K562 (cell line): ENCODE data around the gene SYT1. TPM values are rescaled to one million over a fixed set of nuclear protein-coding genes. Genes with fewer than 3 reads are reported as not detected.

Experiments used
- CHD1 ChIP-seq: fragments of 200-600 bp; sonication (generic); IDR thresholded peaks from one replicate; pipeline ENCODE4 v1.6.1; 2012; ENCODE audit warnings: mild to moderate bottlenecking, moderate library complexity, low read length, inconsistent platforms
- CHD7 ChIP-seq: fragments of 200-600 bp; sonication (generic); IDR thresholded peaks from one replicate; pipeline ENCODE4 v1.6.1; 2012; ENCODE audit warnings: mild to moderate bottlenecking, low read depth, low read length, inconsistent platforms
- DDX20 ChIP-seq: fragments of 450-650 bp; IDR thresholded peaks from 2 replicates; pipeline ENCODE4 v1.6.1; 2016; ENCODE audit warnings: missing genetic modification characterization, low read depth, mild to moderate bottlenecking, missing compliant biosample characterization, moderate library complexity
- ELF2 ChIP-seq: fragments of 250-450 bp; sonication (Bioruptor Pico); IDR thresholded peaks from 2 replicates; pipeline ENCODE4 v1.5.0; 2021; ENCODE audit warnings: mild to moderate bottlenecking
- GABPA ChIP-seq: fragments of 200-800 bp; sonication (Bioruptor generic); conservative IDR thresholded peaks from 2 replicates; pipeline ENCODE4 v1.6.1; 2016; ENCODE audit warnings: low read depth, missing genetic modification characterization, missing compliant biosample characterization
- HES1 ChIP-seq: fragments of 450-650 bp; IDR thresholded peaks from 2 replicates; pipeline ENCODE4 v1.6.1; 2016; ENCODE audit warnings: low read depth, mild to moderate bottlenecking, moderate library complexity
- RBM39 ChIP-seq: fragments of 200-400 bp; formaldehyde crosslinking; optimal IDR thresholded peaks from 2 replicates; pipeline ENCODE3; 2018; ENCODE audit warnings: low read depth, low read length
- THAP12 ChIP-seq: fragments of 250-450 bp; sonication (Bioruptor Pico); IDR thresholded peaks from 2 replicates; pipeline ENCODE4 v1.9.0; 2021; ENCODE audit warnings: mild to moderate bottlenecking, inconsistent platforms
- ZNF253 ChIP-seq: fragments of 250-450 bp; sonication (Bioruptor Pico); conservative IDR thresholded peaks from 2 replicates; pipeline ENCODE4 v1.6.1; 2021; ENCODE audit warnings: mild to moderate bottlenecking
- ZNF668 ChIP-seq: fragments of 250-450 bp; sonication (Bioruptor Pico); IDR thresholded peaks from 2 replicates; pipeline ENCODE4 v1.8.0; 2022; ENCODE audit warnings: mild to moderate bottlenecking, inconsistent platforms
- polyA plus RNA-seq, 8 experiments: library from polyadenylated mRNA; depleted of rRNA in 4 of 8; stranded (reverse) in 5 of 8; unstranded in 3 of 8; fragments of >200 nt; fragmentation: Nextera tagmentation in 2 of 8; fragmentation: Illumina TruSeq in 1 of 8; extraction: Ambion mirVana in 2 of 8; extraction: Trizol in 1 of 8; gene quantifications; 2 replicates each; pipeline versions ENCODE4 v1.2.1 to v1.2.3, GENCODE V29; 2011 to 2014; ENCODE audit warnings: inconsistent platforms in 1 of 8, missing spikeins in 1 of 8
- total RNA-seq, 7 experiments: library from RNA; depleted of rRNA in 6 of 7; stranded (reverse); fragments of >200 nt in 6 of 7; fragmentation: Illumina TruSeq in 2 of 7; extraction: Trizol in 2 of 7; gene quantifications; 2 replicates each; pipeline versions ENCODE4 v1.2.1 to v1.2.3, GENCODE V29; 2011 to 2021; ENCODE audit warnings: low replicate concordance in 1 of 7

SYT1 gene
- total and polyA plus RNA-seq, 9 of the 15 experiments (the other 6 are each of a cell fraction or from before 2014, with no cell fraction given): 0.03 to 0.13 (median 0.07) TPM; not detected in 4

- TF ChIP-seq CHD7 (no peak), DDX20 (no peak), ELF2 (no peak), GABPA (tag) (no peak), ZNF668 (CRISPR knock-in tag) (no peak), CHD1 (no peak), ZNF253 (CRISPR knock-in tag) (no peak), HES1 (no peak), RBM39 (no peak), THAP12 (CRISPR knock-in tag) (no peak)
These were observed 7.0 kb downstream of the SYT1 start (continued) for GRCh38 chr12:78871566-78871965.
